NCI-H510A treated with DMSO at 0.1 percent for 48 hours (cell line): Measurements from ENCODE around the gene OR5B17.
"Not testable (repeated sequence)": the region's sequence is repeated elsewhere in the genome, so short reads cannot be mapped to it uniquely, and the experiment has no call there.

Experiments used
- DNase-seq: peaks from one replicate; lab custom pipeline; 2025; lab: John Stamatoyannopoulos, UW

Gene OR5B17

DNA sequence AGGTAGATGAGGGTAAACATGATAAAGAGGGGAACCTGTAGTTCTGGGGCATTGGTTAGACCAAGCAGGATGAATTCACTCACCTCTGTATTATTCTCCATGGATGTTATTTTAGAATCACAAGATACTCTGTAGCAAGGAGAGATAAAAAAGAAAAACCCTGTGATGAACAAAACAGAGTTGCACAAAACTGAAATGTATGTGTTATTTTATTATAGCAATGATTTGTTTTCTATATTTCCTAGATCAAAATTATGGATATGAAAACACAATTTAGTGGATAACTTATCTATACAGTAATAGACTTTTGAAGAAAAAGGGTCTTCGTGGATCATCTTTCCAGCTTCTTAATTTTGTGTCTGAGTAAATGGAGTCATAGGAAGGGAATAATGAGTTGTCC lies at the start of gene OR5B17:
OR5B17 (minus strand) TSS at position 101 of the 400 bp plus-strand sequence; CDS start at position 101, 0 bp downstream.
- no peak for DNase-seq

DNA sequence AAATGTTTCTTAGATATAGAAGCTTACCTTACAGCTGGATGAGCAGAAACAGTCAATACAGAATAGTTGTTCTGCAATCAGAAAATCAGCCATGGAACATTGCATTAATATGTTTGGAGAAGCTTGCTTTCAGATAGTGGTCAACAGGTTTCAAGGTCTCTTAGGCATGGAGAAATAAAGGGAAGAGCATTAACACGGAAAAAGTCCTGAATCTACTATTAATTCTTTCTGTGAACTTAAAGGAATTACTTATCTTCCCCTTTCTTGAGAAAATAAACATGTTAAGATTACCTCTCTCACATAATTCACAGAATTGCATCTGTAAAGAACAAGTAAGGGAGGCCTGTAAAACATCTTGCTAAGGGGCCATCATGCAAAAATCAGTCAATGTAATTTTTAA lies 47.9 kb upstream of the OR5B17 start, which contains the start of gene OR5B3:
OR5B3 (minus strand) TSS at position 101 of the 400 bp plus-strand sequence. CDS start 3,465 bp downstream, outside the sequence.
- DNase-seq = no peak

DNA sequence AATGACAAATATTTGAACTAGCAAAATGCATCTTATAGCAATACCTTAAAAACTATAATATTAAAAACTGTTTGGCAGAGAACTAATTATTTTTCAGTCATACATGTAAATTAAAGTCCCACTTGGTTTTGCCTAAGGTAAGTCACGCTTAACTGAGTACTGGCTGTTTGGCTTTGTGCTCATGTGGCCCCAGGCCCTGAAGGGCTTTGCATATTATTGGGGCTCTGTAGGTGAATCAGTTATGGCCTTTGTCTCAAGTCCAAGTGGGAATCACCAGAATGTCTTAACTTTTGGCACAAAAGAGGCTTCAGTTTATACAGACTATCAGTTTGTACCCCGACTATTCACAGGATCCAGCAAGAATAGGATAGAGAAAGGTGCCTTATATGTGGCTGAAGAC lies 40.8 kb upstream of the OR5B17 start:
- not testable (repeated sequence) for DNase-seq

DNA sequence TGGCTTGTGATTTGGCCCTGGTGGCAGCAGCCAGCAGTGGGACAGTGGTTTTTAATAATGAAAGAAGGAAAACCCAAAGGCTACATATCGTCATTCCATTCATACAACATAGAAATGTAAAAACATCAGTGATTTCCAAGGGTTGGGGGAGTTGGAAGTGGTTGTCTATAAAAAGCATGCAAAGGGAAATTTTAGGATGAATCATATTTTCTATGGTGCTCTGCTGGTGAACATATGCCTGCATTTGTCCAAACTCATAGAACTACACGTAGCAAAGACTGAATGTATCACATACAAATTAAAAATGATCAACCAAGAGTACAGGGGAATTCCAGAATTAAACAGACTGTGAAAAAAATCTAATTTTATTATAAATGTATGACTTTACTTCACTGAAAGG lies 36.7 kb upstream of the OR5B17 start:
- DNase-seq = no peak

DNA sequence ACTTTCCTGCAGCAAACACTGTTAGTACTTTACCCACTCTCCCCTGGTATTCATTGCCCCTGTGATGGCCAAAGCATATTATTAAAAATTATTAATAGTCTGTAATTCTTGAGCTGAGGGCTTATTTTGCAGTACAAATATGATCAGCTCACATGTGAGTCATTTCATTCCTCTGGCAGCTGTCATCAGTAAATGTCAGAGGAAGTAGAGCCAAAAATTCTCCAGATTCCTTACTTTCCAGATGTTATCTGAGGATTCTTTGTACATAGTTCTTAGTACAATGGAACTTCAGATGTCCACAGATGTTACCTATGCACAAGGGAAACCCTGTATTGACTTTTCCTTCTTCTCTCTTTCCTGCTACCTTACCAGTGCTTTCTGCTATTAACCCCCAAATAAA lies 35.3 kb upstream of the OR5B17 start:
- no peak for DNase-seq

DNA sequence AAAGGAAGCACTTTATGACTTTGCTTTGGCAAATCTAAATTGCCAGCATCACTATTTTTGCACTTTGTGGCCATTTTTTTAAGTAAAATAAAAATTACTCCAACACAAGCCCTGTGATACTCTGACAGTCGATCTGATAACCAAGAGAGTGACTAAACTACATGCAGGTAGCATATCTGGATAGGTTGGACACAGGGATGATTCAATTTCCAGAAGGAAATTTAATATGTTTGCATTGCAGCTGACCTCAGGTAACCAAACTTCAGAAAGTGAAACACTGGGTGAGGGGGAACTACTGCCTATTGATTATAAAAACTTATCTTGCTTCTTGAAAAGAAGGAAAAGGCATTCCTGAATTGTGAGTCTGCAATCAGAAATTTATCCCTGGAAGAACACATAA lies 33.9 kb upstream of the OR5B17 start:
- DNase-seq = no peak

DNA sequence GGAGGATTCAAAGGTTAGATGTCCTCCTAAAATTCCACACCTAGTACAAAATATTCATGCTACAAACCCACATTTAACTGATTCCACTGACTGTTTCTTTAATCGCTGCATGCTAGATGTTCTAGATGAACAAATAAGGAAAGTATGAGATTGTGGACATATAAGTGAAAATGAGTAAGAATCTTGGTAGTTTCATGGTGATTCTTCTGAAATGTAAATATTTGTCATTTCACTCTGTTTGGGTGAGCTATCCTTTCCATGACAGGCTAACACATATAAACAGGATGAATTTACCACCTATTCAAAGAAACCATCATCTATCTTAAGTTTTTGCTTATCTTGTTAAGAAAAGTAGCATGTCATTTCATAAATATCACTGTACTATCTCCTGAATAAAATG lies 33.0 kb upstream of the OR5B17 start:
- DNase-seq = no peak

DNA sequence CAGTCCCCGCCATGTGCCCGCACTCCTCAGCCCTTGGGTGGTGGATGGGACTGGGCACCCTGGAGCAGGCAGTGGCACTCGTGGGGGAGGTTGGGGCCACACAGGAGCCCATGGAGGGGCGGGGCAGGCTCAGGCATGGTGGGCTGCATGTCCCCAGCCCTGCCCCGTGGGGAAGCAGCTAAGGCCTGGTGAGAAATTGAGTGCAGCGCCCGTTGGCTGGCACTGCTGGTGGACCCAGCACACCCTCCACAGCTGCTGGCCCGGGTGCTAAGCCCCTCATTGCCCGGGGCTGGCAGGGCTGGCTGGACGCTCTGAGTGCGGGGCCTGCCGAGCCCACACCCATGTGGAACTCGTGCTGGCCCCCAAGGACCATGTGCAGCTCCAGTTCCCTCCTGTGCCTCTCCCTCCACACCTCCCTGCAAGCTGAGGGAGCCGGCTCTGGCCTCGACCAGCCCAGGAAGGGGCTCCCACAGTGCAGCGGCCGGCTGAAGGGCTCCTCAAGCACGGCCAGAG lies 31.7 kb upstream of the OR5B17 start:
- DNase-seq = no peak

DNA sequence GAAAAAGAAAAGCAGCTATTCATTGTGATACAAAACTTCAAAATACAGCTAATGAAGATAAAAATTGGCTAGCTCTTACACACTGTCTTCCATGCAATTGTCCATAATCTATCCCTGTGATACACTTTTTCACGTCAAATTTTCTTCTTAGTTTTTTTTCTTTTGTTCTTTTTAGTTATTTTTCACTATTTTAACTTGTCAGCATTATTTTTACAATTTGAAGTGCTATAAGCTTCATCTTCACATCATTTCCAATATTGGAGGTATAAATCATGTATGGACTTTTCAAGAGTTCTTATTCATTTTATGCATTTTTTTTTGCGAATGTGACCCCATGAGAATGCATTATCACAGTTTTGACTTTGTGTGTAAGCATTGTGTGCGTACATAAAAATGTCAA lies 4.1 kb downstream of the OR5B17 start:
- no peak for DNase-seq

DNA sequence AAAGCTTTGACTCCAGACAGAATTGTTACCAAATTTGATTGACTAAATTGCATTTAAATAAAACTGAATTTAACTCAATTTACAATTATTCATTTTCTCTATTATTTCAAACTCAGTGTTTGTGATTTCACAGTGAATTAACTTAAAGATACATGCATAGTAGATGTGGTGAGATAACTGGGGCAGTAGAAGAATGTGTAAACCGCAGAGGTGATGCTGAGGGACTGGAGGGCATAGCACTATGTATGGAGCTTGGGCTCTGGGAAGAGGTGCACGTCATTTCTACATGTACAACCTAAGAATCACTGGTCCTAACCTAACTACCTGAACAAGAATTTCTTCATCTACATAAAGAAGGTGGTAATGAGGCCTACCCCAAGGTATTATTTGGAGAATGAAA lies 13.7 kb downstream of the OR5B17 start:
- DNase-seq = no peak

DNA sequence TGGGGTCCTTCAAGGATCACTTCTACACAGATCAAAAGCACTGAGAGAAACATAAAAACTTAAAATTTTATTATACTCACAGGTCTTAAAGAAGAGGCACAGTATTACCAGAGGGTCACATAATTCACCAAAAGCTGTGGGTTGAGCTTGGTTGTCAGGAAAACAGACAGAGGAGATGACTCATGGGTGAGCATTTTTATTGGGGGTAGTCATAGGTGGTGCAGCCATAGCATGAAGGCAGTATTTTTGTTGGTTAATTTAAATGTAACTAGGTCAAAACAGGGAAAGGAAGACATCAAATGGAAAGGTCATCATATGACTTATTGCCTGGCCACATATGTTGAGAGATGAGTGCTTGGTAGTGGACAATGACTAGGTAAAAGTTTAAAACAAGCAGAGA lies 24.2 kb downstream of the OR5B17 start:
- no peak for DNase-seq

DNA sequence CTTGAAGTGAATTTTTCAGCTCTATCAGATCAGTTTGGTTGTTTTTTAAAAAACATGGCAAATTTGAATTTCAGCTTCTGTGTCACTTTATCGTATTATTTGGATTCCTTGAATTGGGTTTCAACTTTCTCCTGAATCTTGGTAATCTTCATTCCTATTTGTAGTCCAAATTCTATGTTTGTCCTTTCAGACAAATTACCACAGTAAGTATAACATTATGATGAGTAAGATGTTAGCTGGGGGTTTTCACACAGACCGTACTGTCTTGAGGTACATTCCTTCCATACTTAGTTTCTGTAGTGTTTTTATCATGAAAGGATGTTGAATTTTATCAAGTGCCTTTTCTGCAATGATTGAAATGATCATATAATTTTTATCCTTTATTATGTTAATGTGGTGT lies 28.0 kb downstream of the OR5B17 start:
- no peak for DNase-seq

DNA sequence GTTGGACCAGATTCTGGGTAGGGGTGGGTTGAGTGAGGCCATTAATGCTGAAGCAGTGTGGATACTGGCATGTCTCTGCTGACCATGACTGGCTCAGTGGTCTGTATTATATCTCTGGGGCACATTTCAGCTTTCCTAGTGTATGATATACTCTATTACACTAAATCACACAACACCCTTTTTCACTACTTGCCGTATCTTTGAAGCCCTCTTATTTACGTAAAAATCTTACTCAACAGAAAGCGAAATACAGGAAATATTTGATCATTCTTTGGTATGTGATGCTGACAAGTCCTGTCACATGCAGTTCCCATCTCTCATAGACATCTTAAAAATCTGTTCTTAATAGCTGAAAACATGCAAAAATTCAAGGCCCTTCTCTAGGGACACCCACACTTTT lies 40.3 kb downstream of the OR5B17 start:
- DNase-seq = no peak

DNA sequence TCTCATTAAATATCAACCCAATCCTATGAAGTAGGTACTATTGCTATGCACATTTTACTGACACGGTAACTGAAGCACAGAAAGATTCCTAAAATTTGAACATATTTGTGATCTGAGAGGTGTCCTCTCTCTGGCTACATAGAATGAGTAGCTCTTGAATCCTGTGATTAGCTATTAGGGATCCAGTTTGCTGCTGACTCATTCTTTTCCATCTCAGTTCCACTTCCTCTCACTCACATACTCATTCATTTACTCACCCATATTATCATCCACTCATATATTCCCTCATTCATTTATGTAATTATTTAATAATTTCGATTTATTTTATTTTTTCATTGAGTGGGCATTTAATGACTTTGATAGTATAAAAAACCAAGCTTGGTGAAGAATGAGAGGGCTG lies 42.7 kb downstream of the OR5B17 start:
- DNase-seq = no peak
